ACC112 (cell line): Measurements from ENCODE around the gene AFAP1.

Experiments used
- H2AFZ ChIP-seq: fragments of 200-600 bp; sonication (generic); one replicate; pipeline ENCODE4 v1.6.0; 2017; ENCODE audit warnings: antibody characterized with exemption, low read length; ENCODE audit not compliant: unreplicated experiment
- H3K27ac ChIP-seq: fragments of 200-600 bp; sonication (generic); 2 replicates; pipeline ENCODE4 v1.5.1; 2014; ENCODE audit warnings: low read depth, mild to moderate bottlenecking, antibody characterized with exemption, low read length, moderate library complexity
- H3K27me3 ChIP-seq: fragments of 200-600 bp; sonication (generic); 2 replicates; pipeline ENCODE4 v1.6.1; 2014; ENCODE audit warnings: mild to moderate bottlenecking, antibody characterized with exemption, low read length, moderate library complexity, mixed read lengths; ENCODE audit not compliant: insufficient read depth
- H3K36me3 ChIP-seq: fragments of 200-600 bp; sonication (generic); 2 replicates; pipeline ENCODE4 v1.6.1; 2016; ENCODE audit warnings: mild to moderate bottlenecking, antibody characterized with exemption, low read length, moderate library complexity, mixed read lengths; ENCODE audit not compliant: insufficient read depth
- H3K4me1 ChIP-seq: fragments of 200-600 bp; sonication (generic); one replicate; pipeline ENCODE4 v1.6.1; 2016; ENCODE audit warnings: low read length, mixed read lengths; ENCODE audit not compliant: insufficient read depth, unreplicated experiment, control insufficient read depth
- H3K4me3 ChIP-seq: fragments of 200-600 bp; sonication (generic); 2 replicates; pipeline ENCODE4 v1.5.1; 2014; ENCODE audit warnings: mild to moderate bottlenecking, low read depth, low read length
- H3K79me2 ChIP-seq: fragments of 200-600 bp; sonication (generic); one replicate; pipeline ENCODE4 v1.6.0; 2016; ENCODE audit warnings: low read length; ENCODE audit not compliant: control insufficient read depth, unreplicated experiment, insufficient read depth

Gene AFAP1

GRCh38 chr4:7727749-7728148 is 211.9 kb downstream of the AFAP1 start:
- Histone ChIP-seq H3K4me3 (no peak overlapping the region), H2AFZ (no peak overlapping the region), H3K36me3 (no peaks in the 10 kb centered on the region), H3K4me1 (peaks cover 6% of the 10 kb centered on the region), H3K27me3 (no peaks in the 10 kb centered on the region), H3K79me2 (no peaks in the 10 kb centered on the region), H3K27ac (no peak overlapping the region)

GRCh38 chr4:7726665-7727413 is 212.8 kb downstream of the AFAP1 start:
- Histone ChIP-seq H3K4me3 (no peak overlapping the region), H3K4me1 (peaks cover 6% of the 10 kb centered on the region), H3K27ac (no peak overlapping the region), H3K36me3 (no peaks in the 10 kb centered on the region), H3K79me2 (no peaks in the 10 kb centered on the region), H3K27me3 (no peaks in the 10 kb centered on the region), H2AFZ (no peak overlapping the region)

GRCh38 chr4:7725951-7726350 is 213.7 kb downstream of the AFAP1 start:
- peaks cover 6% of the 10 kb centered on the region for H3K4me1 ChIP-seq
- H3K27ac ChIP-seq, result no peak overlapping the region
- 0 out of 2 replicates have a peak, but pooled peaks cover under 1% of the 10 kb centered on the region for H3K27me3 ChIP-seq
- H2AFZ ChIP-seq, result no peak overlapping the region
- no peaks in the 10 kb centered on the region for H3K79me2 ChIP-seq
- no peaks in the 10 kb centered on the region for H3K36me3 ChIP-seq
- no peak overlapping the region for H3K4me3 ChIP-seq

GRCh38 chr4:7723625-7724024 is 216.0 kb downstream of the AFAP1 start:
- H3K27me3 ChIP-seq, result peaks cover 10% of the 10 kb centered on the region

GRCh38 chr4:7722766-7723387 is 216.8 kb downstream of the AFAP1 start:
- Histone ChIP-seq H3K79me2 (no peaks in the 10 kb centered on the region), H2AFZ (no peak overlapping the region)

More at GRCh38 chr4:7723625-7724024, 216.0 kb downstream of the AFAP1 start:
- no peaks in the 10 kb centered on the region for H3K79me2 ChIP-seq
- no peak overlapping the region for H2AFZ ChIP-seq
- no peak overlapping the region for H3K27ac ChIP-seq
- H3K36me3 ChIP-seq, result no peaks in the 10 kb centered on the region
- H3K4me3 ChIP-seq, result no peak overlapping the region
- H3K4me1 ChIP-seq, result peaks cover 6% of the 10 kb centered on the region

GRCh38 chr4:7721984-7722551 is 217.6 kb downstream of the AFAP1 start:
- no peak overlapping the region for H3K27ac ChIP-seq
- H3K79me2 ChIP-seq, result no peaks in the 10 kb centered on the region
- H3K4me1 ChIP-seq, result peaks cover 6% of the 10 kb centered on the region
- no peak overlapping the region for H2AFZ ChIP-seq
- H3K36me3 ChIP-seq, result no peaks in the 10 kb centered on the region
- no peak overlapping the region for H3K4me3 ChIP-seq
- peaks cover 11% of the 10 kb centered on the region for H3K27me3 ChIP-seq

More at GRCh38 chr4:7722766-7723387, 216.8 kb downstream of the AFAP1 start:
- peaks cover 6% of the 10 kb centered on the region for H3K4me1 ChIP-seq
- no peak overlapping the region for H3K27ac ChIP-seq
- no peak overlapping the region for H3K4me3 ChIP-seq
- no peaks in the 10 kb centered on the region for H3K36me3 ChIP-seq
- peaks cover 11% of the 10 kb centered on the region for H3K27me3 ChIP-seq

GRCh38 chr4:7719354-7720174 is 220.1 kb downstream of the AFAP1 start:
- Histone ChIP-seq H3K27ac (no peak overlapping the region), H3K79me2 (no peaks in the 10 kb centered on the region)

GRCh38 chr4:7717946-7718490 is 221.6 kb downstream of the AFAP1 start:
- Histone ChIP-seq H3K27me3 (peaks cover 11% of the 10 kb centered on the region), H3K79me2 (no peaks in the 10 kb centered on the region), H3K27ac (no peak overlapping the region), H2AFZ (no peak overlapping the region), H3K4me3 (no peak overlapping the region), H3K4me1 (no peaks in the 10 kb centered on the region), H3K36me3 (no peaks in the 10 kb centered on the region)

More at GRCh38 chr4:7719354-7720174, 220.1 kb downstream of the AFAP1 start:
- no peaks in the 10 kb centered on the region for H3K36me3 ChIP-seq
- H3K4me1 ChIP-seq, result no peaks in the 10 kb centered on the region
- H3K4me3 ChIP-seq, result no peak overlapping the region
- H3K27me3 ChIP-seq, result peaks cover 11% of the 10 kb centered on the region
- H2AFZ ChIP-seq, result no peak overlapping the region

- Histone ChIP-seq H3K4me3 (no peak overlapping the region), H2AFZ (no peak overlapping the region), H3K36me3 (no peaks in the 10 kb centered on the region), H3K27ac (no peak overlapping the region), H3K79me2 (no peaks in the 10 kb centered on the region), H3K4me1 (no peaks in the 10 kb centered on the region), H3K27me3 (peaks cover 11% of the 10 kb centered on the region)
Measured at GRCh38 chr4:7717161-7717560, 222.5 kb downstream of the AFAP1 start.

GRCh38 chr4:7716010-7716721 is 223.5 kb downstream of the AFAP1 start:
- H3K79me2 ChIP-seq, result no peaks in the 10 kb centered on the region
- H3K4me3 ChIP-seq, result no peak overlapping the region
- H3K27me3 ChIP-seq, result peaks cover 11% of the 10 kb centered on the region

More at GRCh38 chr4:7716010-7716721, 223.5 kb downstream of the AFAP1 start:
- H3K4me1 ChIP-seq, result no peaks in the 10 kb centered on the region
- no peaks in the 10 kb centered on the region for H3K36me3 ChIP-seq
- no peak overlapping the region for H3K27ac ChIP-seq
- no peak overlapping the region for H2AFZ ChIP-seq
